Activated CD4-positive, alpha-beta memory T cell treated with anti-CD3 and anti-CD28 coated beads, Interleukin-2, amount 10 ng/mL, durations not matched to agents 7 days and 5 days (primary cell): ENCODE measurements around the gene CST7. TPM values are rescaled to one million over a fixed set of nuclear protein-coding genes. Genes with fewer than 3 reads are reported as not detected.
A peak's percentile ranks its signal among the peaks of the same experiment; 100 is the strongest.

Source experiments
- CTCF ChIA-PET: fragments of 350-600 bp; sonication (Branson Sonifier 250); formaldehyde crosslinking; loops from one replicate; lab custom pipeline; 2021; ENCODE audit warnings: antibody characterized with exemption, inconsistent platforms; lab: Charles Lee
- POLR2A ChIA-PET: fragments of 350-600 bp; sonication (Branson Sonifier 250); formaldehyde crosslinking; loops from one replicate; lab custom pipeline; 2021; ENCODE audit warnings: antibody characterized with exemption; lab: Charles Lee
- DNase-seq: peaks from one replicate; pipeline ENCODE4 v3.0.0-alpha.2; 2020
- H3K27ac Mint-ChIP-seq: one replicate; pipeline ENCODE4 v1.8.0; 2021; ENCODE audit warnings: mild to moderate bottlenecking, mixed read lengths
- H3K27me3 Mint-ChIP-seq: one replicate; pipeline ENCODE4 v1.8.0; 2021; ENCODE audit warnings: mixed read lengths
- H3K36me3 Mint-ChIP-seq: one replicate; pipeline ENCODE4 v1.8.0; 2021; ENCODE audit warnings: low read depth, mixed read lengths
- H3K4me1 Mint-ChIP-seq: one replicate; pipeline ENCODE4 v1.8.0; 2021; ENCODE audit warnings: mixed read lengths
- H3K4me3 Mint-ChIP-seq: one replicate; pipeline ENCODE4 v1.8.0; 2021; ENCODE audit warnings: mild to moderate bottlenecking, mixed read lengths
- H3K9me3 Mint-ChIP-seq: one replicate; pipeline ENCODE4 v1.8.0; 2021; ENCODE audit warnings: mixed read lengths
- total RNA-seq, 2 experiments: library from RNA; stranded (reverse); gene quantifications; one replicate each; pipeline ENCODE4 v1.2.3, GENCODE V29; 2021

Gene CST7
- total RNA-seq, 2 experiments from 2014 or later: 178 to 182 TPM

- ChIA-PET CTCF (interaction anchor here (3.4 kb wide), 1 partner anchor 17 kb away, joined by 23 read pairs; no protein-coding TSS in a partner anchor), POLR2A (interaction anchor here (4.2 kb wide), 1 partner anchor 16 kb away, joined by 39 read pairs; the partner anchor contains the start of gene CST7)
- no peak overlapping the region for H3K4me3 Mint-ChIP-seq
- H3K27me3 Mint-ChIP-seq: no peaks in the 10 kb centered on the region
- no peak overlapping the region for H3K27ac Mint-ChIP-seq
- DNase-seq: peak; percentile 12
- H3K4me1 Mint-ChIP-seq: peaks cover 29% of the 10 kb centered on the region
- peaks cover 12% of the 10 kb centered on the region for H3K9me3 Mint-ChIP-seq
- peaks cover 8% of the 10 kb centered on the region for H3K36me3 Mint-ChIP-seq
Observed at GRCh38 chr20:24933266-24933908, 15.7 kb upstream of the CST7 start.

GRCh38 chr20:24934101-24934661, 14.9 kb upstream of the CST7 start:
- CTCF ChIA-PET: no interaction called here
- POLR2A ChIA-PET: no interaction called here

GRCh38 chr20:24934716-24935115, 14.4 kb upstream of the CST7 start:
- no peak overlapping the region for H3K27ac Mint-ChIP-seq

More at GRCh38 chr20:24934101-24934661, 14.9 kb upstream of the CST7 start:
- Mint-ChIP-seq H3K27ac (no peak overlapping the region), H3K9me3 (peaks cover 12% of the 10 kb centered on the region), H3K4me3 (no peak overlapping the region), H3K36me3 (peaks cover 8% of the 10 kb centered on the region), H3K4me1 (peaks cover 29% of the 10 kb centered on the region), H3K27me3 (no peaks in the 10 kb centered on the region)
- DNase-seq: peak; percentile 14

GRCh38 chr20:24935140-24935539, 13.9 kb upstream of the CST7 start:
- POLR2A ChIA-PET: interaction anchor here (2.3 kb wide), 1 partner anchor 14 kb away, joined by 6 read pairs; the partner anchor contains the start of gene CST7
- peaks cover 29% of the 10 kb centered on the region for H3K4me1 Mint-ChIP-seq
- H3K36me3 Mint-ChIP-seq: peaks cover 8% of the 10 kb centered on the region
- CTCF ChIA-PET: no interaction called here
- H3K4me3 Mint-ChIP-seq: no peak overlapping the region
- DNase-seq: peak; percentile 10
- H3K9me3 Mint-ChIP-seq: peaks cover 12% of the 10 kb centered on the region
- no peaks in the 10 kb centered on the region for H3K27me3 Mint-ChIP-seq
- H3K27ac Mint-ChIP-seq: no peak overlapping the region

More at GRCh38 chr20:24934716-24935115, 14.4 kb upstream of the CST7 start:
- DNase-seq: peak; percentile 9
- Mint-ChIP-seq H3K27me3 (no peaks in the 10 kb centered on the region), H3K4me3 (no peak overlapping the region), H3K9me3 (peaks cover 12% of the 10 kb centered on the region), H3K36me3 (peaks cover 8% of the 10 kb centered on the region), H3K4me1 (peaks cover 29% of the 10 kb centered on the region)
- ChIA-PET POLR2A (no interaction called here), CTCF (no interaction called here)

- no peak overlapping the region for H3K4me3 Mint-ChIP-seq
- DNase-seq: peak; percentile 14
- CTCF ChIA-PET: interaction anchor here (1.2 kb wide), 1 partner anchor 18 kb away, joined by 3 read pairs; no protein-coding TSS in a partner anchor
- H3K27me3 Mint-ChIP-seq: no peaks in the 10 kb centered on the region
- H3K36me3 Mint-ChIP-seq: peaks cover 11% of the 10 kb centered on the region
- no peak overlapping the region for H3K27ac Mint-ChIP-seq
- H3K4me1 Mint-ChIP-seq: peaks cover 21% of the 10 kb centered on the region
- peaks cover 12% of the 10 kb centered on the region for H3K9me3 Mint-ChIP-seq
- POLR2A ChIA-PET: interaction anchor here (2.3 kb wide), 1 partner anchor 13 kb away, joined by 6 read pairs; the partner anchor contains the start of gene CST7
Observed at GRCh38 chr20:24935766-24936525, 13.1 kb upstream of the CST7 start.

- DNase-seq: peak; percentile 11
- POLR2A ChIA-PET: interaction anchor here (2.3 kb wide), 1 partner anchor 13 kb away, joined by 6 read pairs; the partner anchor contains the start of gene CST7
- CTCF ChIA-PET: interaction anchor here (1.2 kb wide), 1 partner anchor 19 kb away, joined by 3 read pairs; no protein-coding TSS in a partner anchor
- Mint-ChIP-seq H3K36me3 (peaks cover 11% of the 10 kb centered on the region), H3K4me3 (no peak overlapping the region), H3K27ac (no peak overlapping the region), H3K27me3 (no peaks in the 10 kb centered on the region), H3K9me3 (peaks cover 14% of the 10 kb centered on the region), H3K4me1 (peaks cover 12% of the 10 kb centered on the region)
Observed at GRCh38 chr20:24936526-24937407, 12.3 kb upstream of the CST7 start.

GRCh38 chr20:24937579-24937978, 11.5 kb upstream of the CST7 start:
- peaks cover 13% of the 10 kb centered on the region for H3K9me3 Mint-ChIP-seq
- peaks cover 7% of the 10 kb centered on the region for H3K36me3 Mint-ChIP-seq
- POLR2A ChIA-PET: interaction anchor here (2.3 kb wide), 1 partner anchor 12 kb away, joined by 6 read pairs; the partner anchor contains the start of gene CST7
- no peak for DNase-seq
- CTCF ChIA-PET: no interaction called here
- no peak overlapping the region for H3K27ac Mint-ChIP-seq
- H3K4me1 Mint-ChIP-seq: peaks cover 4% of the 10 kb centered on the region
- H3K4me3 Mint-ChIP-seq: no peak overlapping the region
- no peaks in the 10 kb centered on the region for H3K27me3 Mint-ChIP-seq

GRCh38 chr20:24938498-24938897, 10.6 kb upstream of the CST7 start:
- POLR2A ChIA-PET: no interaction called here

GRCh38 chr20:24939036-24939435, 10.0 kb upstream of the CST7 start:
- DNase-seq: peak; percentile 2
- Mint-ChIP-seq H3K27me3 (no peaks in the 10 kb centered on the region), H3K4me1 (no peaks in the 10 kb centered on the region), H3K4me3 (no peak overlapping the region), H3K36me3 (peaks cover 13% of the 10 kb centered on the region), H3K9me3 (peaks cover 16% of the 10 kb centered on the region), H3K27ac (no peak overlapping the region)
- CTCF ChIA-PET: no interaction called here
- POLR2A ChIA-PET: no interaction called here

More at GRCh38 chr20:24938498-24938897, 10.6 kb upstream of the CST7 start:
- no peak overlapping the region for H3K27ac Mint-ChIP-seq
- no peaks in the 10 kb centered on the region for H3K4me1 Mint-ChIP-seq
- H3K4me3 Mint-ChIP-seq: no peak overlapping the region
- peak; percentile 11 for DNase-seq
- H3K9me3 Mint-ChIP-seq: peaks cover 14% of the 10 kb centered on the region
- no peaks in the 10 kb centered on the region for H3K27me3 Mint-ChIP-seq
- CTCF ChIA-PET: no interaction called here
- H3K36me3 Mint-ChIP-seq: peaks cover 8% of the 10 kb centered on the region

GRCh38 chr20:24942679-24943078, 6.4 kb upstream of the CST7 start:
- no peaks in the 10 kb centered on the region for H3K27me3 Mint-ChIP-seq
- peaks cover 39% of the 10 kb centered on the region for H3K9me3 Mint-ChIP-seq
- ChIA-PET POLR2A (no interaction called here), CTCF (no interaction called here)
- peaks cover 43% of the 10 kb centered on the region for H3K36me3 Mint-ChIP-seq
- DNase-seq: no peak
- peaks cover 17% of the 10 kb centered on the region for H3K4me1 Mint-ChIP-seq
- no peak overlapping the region for H3K4me3 Mint-ChIP-seq
- H3K27ac Mint-ChIP-seq: no peak overlapping the region

GRCh38 chr20:24943196-24943595, 5.9 kb upstream of the CST7 start:
- peaks cover 43% of the 10 kb centered on the region for H3K9me3 Mint-ChIP-seq
- POLR2A ChIA-PET: no interaction called here
- H3K27ac Mint-ChIP-seq: no peak overlapping the region
- CTCF ChIA-PET: no interaction called here
- H3K4me1 Mint-ChIP-seq: peaks cover 23% of the 10 kb centered on the region
- DNase-seq: peak; percentile 12
- no peaks in the 10 kb centered on the region for H3K27me3 Mint-ChIP-seq
- peaks cover 48% of the 10 kb centered on the region for H3K36me3 Mint-ChIP-seq
- no peak overlapping the region for H3K4me3 Mint-ChIP-seq

- CTCF ChIA-PET: no interaction called here
- peaks cover 50% of the 10 kb centered on the region for H3K36me3 Mint-ChIP-seq
- H3K4me3 Mint-ChIP-seq: no peak overlapping the region
- H3K4me1 Mint-ChIP-seq: peaks cover 28% of the 10 kb centered on the region
- H3K27me3 Mint-ChIP-seq: no peaks in the 10 kb centered on the region
- POLR2A ChIA-PET: no interaction called here
- DNase-seq: no peak
- H3K27ac Mint-ChIP-seq: no peak overlapping the region
- H3K9me3 Mint-ChIP-seq: peaks cover 43% of the 10 kb centered on the region
Observed at GRCh38 chr20:24943731-24944130, 5.3 kb upstream of the CST7 start.
